ENCODE measurements around the gene DCC. TPM values are rescaled to one million over a fixed set of nuclear protein-coding genes. Genes with fewer than 3 reads are reported as not detected.

DCC gene
- total and polyA plus RNA-seq, 3 donors from 2014 or later = 7.9 to 42.1 (median 24.5) TPM

DNA sequence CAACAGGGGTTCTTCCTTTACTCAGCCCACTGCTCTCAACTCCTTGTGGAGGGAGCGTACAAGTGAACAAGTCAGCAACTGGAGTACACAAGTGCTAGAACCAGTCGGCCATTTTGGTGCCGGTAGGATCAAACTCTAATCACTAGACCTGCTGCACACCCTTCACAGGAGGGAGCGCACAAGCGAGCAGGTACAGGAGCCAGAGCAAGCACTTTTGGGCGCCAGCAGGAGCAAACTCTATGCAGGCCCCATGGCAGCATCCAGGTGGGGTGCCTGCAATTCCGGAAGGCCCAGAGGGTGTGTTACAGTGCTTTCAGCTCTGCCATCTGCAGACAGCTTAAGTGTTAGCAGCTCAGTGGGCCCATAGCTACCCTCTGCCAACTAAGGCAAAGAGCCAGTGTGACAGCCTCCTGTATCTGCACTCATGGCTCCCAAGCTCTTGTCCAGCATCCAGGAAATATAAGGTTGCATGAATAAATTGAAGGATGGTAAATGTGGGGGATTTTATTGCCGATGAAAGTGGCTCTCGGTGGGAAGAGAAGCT, 426.1 kb downstream of the DCC start:
- no peak for DNase-seq
- 76 to 87% methylated on average over 9 of the region's 9 CpGs for WGBS, 2 donors

DNA sequence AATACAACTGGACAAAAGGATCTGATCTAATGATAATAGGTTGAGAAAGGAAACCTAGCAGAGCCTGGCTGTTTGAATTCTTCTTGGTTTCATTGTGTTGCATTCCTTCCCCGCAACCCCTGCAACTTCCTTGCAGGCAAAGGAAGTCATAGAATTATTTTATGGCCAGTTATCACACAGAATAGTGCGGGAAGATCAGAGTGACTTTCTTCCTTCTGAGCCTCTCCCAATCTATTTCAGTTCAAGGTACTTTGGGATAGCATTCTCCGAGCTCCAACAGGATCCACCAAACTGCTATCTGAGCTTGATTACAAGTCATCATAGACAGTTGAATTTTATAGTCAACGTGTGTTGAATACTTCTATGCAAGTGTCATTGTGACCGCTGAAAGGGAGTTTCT, 441.1 kb downstream of the DCC start:
- H3K36me3 ChIP-seq (ENCODE audit: low read depth, missing control alignments) = no peaks in the 10 kb centered on the region
- no peak overlapping the region for H3K4me3 ChIP-seq
- intact Hi-C loops (cut with DNase I; ENCODE audit: low total_unique reads) = no loop called here
- H3K9me3 ChIP-seq = no peaks in the 10 kb centered on the region
- H3K4me1 ChIP-seq = no peaks in the 10 kb centered on the region
- no peak for TF ChIP-seq POLR2A (IDR thresholded peaks at IDR 0.05)
- TF ChIP-seq, protein P1, sequence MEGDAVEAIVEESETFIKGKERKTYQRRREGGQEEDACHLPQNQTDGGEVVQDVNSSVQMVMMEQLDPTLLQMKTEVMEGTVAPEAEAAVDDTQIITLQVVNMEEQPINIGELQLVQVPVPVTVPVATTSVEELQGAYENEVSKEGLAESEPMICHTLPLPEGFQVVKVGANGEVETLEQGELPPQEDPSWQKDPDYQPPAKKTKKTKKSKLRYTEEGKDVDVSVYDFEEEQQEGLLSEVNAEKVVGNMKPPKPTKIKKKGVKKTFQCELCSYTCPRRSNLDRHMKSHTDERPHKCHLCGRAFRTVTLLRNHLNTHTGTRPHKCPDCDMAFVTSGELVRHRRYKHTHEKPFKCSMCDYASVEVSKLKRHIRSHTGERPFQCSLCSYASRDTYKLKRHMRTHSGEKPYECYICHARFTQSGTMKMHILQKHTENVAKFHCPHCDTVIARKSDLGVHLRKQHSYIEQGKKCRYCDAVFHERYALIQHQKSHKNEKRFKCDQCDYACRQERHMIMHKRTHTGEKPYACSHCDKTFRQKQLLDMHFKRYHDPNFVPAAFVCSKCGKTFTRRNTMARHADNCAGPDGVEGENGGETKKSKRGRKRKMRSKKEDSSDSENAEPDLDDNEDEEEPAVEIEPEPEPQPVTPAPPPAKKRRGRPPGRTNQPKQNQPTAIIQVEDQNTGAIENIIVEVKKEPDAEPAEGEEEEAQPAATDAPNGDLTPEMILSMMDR (IDR thresholded peaks at IDR 0.05) = no peak
- no peak overlapping the region for H3K27ac ChIP-seq
- H3K27me3 ChIP-seq = no peaks in the 10 kb centered on the region
- 75 to 81% methylated on average over 5 of the region's 5 CpGs for WGBS, 2 donors
- DNase-seq = no peak

More for the DNA sequence above, 426.1 kb downstream of the DCC start:
- no peak for TF ChIP-seq POLR2A (IDR thresholded peaks at IDR 0.05)
- TF ChIP-seq, protein P1 (IDR thresholded peaks at IDR 0.05) = no peak
- Histone ChIP-seq H3K27ac (no peak overlapping the region), H3K9me3 (no peaks in the 10 kb centered on the region), H3K36me3 (ENCODE audit: low read depth, missing control alignments) (no peaks in the 10 kb centered on the region), H3K27me3 (no peaks in the 10 kb centered on the region), H3K4me1 (no peaks in the 10 kb centered on the region), H3K4me3 (no peak overlapping the region)
- intact Hi-C loops (cut with DNase I; ENCODE audit: low total_unique reads) = no loop called here

DNA sequence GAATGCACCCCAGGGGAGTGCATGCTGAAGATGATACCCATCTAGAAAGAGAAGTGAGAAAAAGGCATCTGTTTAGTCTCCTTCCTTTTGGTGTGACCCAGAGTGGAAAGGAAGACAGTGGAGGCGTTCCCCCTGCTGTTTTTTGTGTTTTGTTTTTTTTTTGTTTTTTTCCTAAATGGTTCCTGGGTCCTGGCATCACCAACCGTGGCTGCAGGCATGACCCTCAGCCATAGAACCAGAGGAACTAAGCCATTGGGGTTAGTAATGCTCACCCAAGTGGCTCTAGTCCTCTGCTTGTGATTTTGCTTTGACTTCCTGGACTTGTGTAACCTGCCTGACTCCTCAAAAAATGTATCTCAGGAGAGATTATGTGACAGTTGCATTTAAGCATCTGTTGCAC, 451.3 kb downstream of the DCC start:
- Histone ChIP-seq H3K4me1 (no peaks in the 10 kb centered on the region), H3K9me3 (no peaks in the 10 kb centered on the region), H3K4me3 (no peak overlapping the region), H3K36me3 (ENCODE audit: low read depth, missing control alignments) (no peaks in the 10 kb centered on the region), H3K27ac (no peak overlapping the region), H3K27me3 (no peaks in the 10 kb centered on the region)
- no peak for TF ChIP-seq POLR2A (IDR thresholded peaks at IDR 0.05)
- TF ChIP-seq, protein P1 (IDR thresholded peaks at IDR 0.05) = no peak
- intact Hi-C loops (cut with DNase I; ENCODE audit: low total_unique reads) = no loop called here
- 59 to 61% methylated on average over 2 of the region's 2 CpGs for WGBS, 2 donors
- DNase-seq = no peak

DNA sequence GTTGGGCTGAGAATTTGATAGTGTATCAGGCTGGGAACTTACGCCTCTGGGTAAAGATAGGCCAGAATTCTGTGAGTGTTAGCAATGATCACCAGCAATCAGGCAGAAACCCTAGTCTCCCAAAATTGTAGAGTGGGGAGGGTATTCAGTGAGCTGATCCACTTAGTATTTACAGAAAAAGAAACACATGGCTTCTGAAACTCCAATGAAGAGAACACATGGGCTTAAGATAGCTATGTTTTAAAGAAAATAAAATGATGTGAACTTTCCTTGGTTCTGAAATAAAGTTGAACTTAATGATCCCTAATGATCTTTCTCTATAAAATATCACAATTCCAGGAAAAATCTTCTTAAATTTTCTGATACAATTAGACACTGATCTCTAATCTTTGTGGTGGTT, 472.8 kb downstream of the DCC start:
- TF ChIP-seq, protein P1 (IDR thresholded peaks at IDR 0.05) = no peak
- no peak for TF ChIP-seq POLR2A (IDR thresholded peaks at IDR 0.05)
- no peak overlapping the region for H3K4me3 ChIP-seq
- H3K4me1 ChIP-seq = no peaks in the 10 kb centered on the region
- no peak for DNase-seq
- no peaks in the 10 kb centered on the region for H3K36me3 ChIP-seq (ENCODE audit: low read depth, missing control alignments)
- H3K27me3 ChIP-seq = no peaks in the 10 kb centered on the region
- 91 to 97% methylated on average over 1 of the region's 1 CpG for WGBS, 2 donors
- no peak overlapping the region for H3K27ac ChIP-seq
- H3K9me3 ChIP-seq = no peaks in the 10 kb centered on the region
- intact Hi-C loops (cut with DNase I; ENCODE audit: low total_unique reads) = no loop called here

Measured in testis (tissue), 3 donors.